ENCODE measurements around the gene SOX21. TPM values are rescaled to one million over a fixed set of nuclear protein-coding genes. Genes with fewer than 3 reads are reported as not detected.

Gene SOX21
- total and polyA plus RNA-seq, 8 donors: 0.09 to 0.86 (median 0.53) TPM

DNA sequence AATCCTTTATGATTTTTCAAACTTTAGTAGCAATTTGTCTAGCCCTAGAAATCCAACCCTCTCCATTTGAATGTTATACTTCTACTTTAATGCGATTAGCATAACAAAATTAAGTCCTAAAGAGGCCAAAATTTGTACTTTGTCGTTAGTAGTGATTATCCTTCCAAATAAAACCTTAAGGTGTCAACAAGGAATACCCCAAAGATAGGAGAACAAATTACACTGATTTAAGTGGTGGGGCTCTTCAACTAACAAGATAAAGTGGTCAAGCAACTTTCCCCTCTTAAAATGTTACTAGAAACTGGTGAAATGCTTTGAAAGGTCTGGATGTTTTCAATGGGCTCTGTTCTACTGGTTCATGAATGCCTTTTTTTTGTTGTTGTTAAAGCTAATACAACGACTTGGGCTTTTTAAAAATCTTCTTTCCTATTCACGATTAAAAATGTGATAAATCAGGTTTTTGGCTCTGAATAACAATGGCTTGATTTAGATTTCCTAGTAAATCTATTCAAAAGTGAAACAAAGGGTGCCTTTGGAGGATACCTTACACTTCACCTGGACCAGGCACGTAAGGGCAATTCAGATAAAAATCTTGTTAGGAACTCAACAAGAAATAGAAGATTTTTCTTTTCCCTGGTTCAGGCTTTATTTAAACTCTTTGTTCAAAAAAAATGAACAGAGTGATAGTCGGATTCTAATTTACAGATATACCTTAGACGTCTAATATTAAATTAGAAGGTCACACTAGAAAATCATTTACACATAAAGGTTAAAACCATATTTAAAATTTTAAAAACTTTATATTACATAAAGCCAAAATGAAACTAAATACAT is 3.1 kb downstream of the SOX21 start:
- ATAC-seq (no peak), DNase-seq (peak in 1 of 4 donors; percentile 23)
- intact Hi-C loops (cut with DNase I): no loop called here
- H3K36me3 ChIP-seq: no peaks in the 10 kb centered on the region
- peaks cover 11 to 33% of the 10 kb centered on the region in 2 donors for H3K4me1 ChIP-seq
- H3K9me3 ChIP-seq: no peaks in the 10 kb centered on the region
- H3K4me3 ChIP-seq: no peak overlapping the region
- TF ChIP-seq, protein P1, sequence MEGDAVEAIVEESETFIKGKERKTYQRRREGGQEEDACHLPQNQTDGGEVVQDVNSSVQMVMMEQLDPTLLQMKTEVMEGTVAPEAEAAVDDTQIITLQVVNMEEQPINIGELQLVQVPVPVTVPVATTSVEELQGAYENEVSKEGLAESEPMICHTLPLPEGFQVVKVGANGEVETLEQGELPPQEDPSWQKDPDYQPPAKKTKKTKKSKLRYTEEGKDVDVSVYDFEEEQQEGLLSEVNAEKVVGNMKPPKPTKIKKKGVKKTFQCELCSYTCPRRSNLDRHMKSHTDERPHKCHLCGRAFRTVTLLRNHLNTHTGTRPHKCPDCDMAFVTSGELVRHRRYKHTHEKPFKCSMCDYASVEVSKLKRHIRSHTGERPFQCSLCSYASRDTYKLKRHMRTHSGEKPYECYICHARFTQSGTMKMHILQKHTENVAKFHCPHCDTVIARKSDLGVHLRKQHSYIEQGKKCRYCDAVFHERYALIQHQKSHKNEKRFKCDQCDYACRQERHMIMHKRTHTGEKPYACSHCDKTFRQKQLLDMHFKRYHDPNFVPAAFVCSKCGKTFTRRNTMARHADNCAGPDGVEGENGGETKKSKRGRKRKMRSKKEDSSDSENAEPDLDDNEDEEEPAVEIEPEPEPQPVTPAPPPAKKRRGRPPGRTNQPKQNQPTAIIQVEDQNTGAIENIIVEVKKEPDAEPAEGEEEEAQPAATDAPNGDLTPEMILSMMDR (IDR thresholded peaks at IDR 0.05): no peak
- peaks cover 97 to 100% of the 10 kb centered on the region in 2 donors for H3K27me3 ChIP-seq
- no peak overlapping the region for H3K27ac ChIP-seq

DNA sequence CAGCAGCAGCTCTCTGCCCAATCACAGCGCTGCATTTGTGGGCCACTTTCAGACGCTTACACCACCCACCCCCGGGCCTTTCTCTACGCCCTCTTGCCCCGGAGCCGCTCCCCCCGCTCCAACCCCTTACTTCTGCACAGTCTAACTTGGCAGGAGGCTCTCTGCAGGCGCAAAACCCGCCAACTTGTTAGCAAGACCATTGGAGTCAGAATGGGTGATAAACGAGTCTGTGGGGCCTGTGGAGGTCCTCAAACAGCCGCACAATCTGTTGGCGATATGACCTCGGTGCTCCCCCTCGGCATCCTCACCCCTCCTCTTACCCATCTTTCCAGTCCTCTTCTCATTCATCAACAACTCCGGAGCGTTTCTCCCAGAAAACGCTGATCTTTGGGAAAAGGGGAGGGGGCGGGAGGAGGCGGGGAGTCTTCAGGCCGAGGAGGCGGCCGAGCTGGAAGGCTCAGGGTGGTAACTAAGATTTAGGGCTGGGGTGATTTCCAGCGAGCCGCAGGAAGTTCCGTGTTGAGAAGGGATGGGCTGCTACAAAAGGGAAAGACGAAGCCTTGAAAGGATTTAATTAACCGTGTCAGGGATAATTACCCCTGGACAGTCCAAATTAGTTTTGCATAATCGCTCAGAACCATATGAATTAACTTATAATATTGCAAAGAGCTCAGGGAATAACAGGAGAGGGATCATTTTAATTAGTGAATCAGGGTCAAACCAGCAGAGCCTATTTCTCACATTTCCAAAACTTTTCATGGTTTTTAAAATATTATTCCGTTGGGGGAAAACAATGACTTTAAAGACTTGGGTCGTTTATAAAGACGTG is 4.1 kb downstream of the SOX21 start:
- intact Hi-C loops (cut with DNase I): no loop called here
- Histone ChIP-seq H3K27ac (no peak overlapping the region), H3K4me3 (no peak overlapping the region), H3K36me3 (no peaks in the 10 kb centered on the region), H3K9me3 (no peaks in the 10 kb centered on the region), H3K27me3 (peaks cover 97 to 100% of the 10 kb centered on the region in 2 donors), H3K4me1 (peaks cover 10 to 28% of the 10 kb centered on the region in 2 donors)
- TF ChIP-seq, protein P1 (IDR thresholded peaks at IDR 0.05): no peak
- peak in 1 of 4 donors; percentile 18 for DNase-seq
- no peak for ATAC-seq

DNA sequence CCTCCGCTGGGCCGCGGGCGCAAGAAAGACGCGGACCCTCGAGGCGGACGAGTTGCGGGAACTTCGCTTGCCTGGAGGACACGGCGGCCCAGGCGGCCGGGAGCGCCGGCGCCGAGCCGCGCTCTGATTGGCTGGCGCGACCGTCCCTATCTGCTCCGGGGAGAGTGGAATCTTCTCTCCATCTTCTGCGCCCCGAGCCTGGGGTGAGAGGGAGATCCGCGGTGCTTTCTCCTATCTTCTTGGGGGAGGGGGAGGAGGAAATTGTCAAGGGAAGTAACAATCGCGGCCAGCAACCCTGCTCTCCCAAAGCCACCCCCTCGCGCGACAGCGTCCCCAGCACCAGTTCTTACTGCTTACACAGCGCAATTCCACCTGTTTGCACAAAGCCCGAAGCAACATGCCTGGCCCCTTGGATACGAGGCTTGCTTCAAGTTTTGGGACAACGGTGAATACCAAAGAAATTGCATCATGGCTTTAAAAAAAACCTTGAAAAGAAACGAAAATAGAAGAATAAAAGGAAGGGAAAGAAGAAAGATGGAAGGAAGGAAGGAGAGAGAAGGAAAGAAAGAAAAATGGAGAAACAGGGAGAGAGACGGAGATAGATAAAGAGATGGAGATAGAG is 4.8 kb downstream of the SOX21 start:
- Histone ChIP-seq H3K4me1 (peaks cover 2 to 21% of the 10 kb centered on the region in 2 donors), H3K27ac (no peak overlapping the region), H3K9me3 (no peaks in the 10 kb centered on the region), H3K36me3 (no peaks in the 10 kb centered on the region), H3K27me3 (peaks cover 97 to 100% of the 10 kb centered on the region in 2 donors), H3K4me3 (no peak overlapping the region)
- TF ChIP-seq, protein P1 (IDR thresholded peaks at IDR 0.05): no peak
- peak in 1 of 4 donors; percentile 71 for DNase-seq
- intact Hi-C loops (cut with DNase I): no loop called here
- ATAC-seq: no peak

DNA sequence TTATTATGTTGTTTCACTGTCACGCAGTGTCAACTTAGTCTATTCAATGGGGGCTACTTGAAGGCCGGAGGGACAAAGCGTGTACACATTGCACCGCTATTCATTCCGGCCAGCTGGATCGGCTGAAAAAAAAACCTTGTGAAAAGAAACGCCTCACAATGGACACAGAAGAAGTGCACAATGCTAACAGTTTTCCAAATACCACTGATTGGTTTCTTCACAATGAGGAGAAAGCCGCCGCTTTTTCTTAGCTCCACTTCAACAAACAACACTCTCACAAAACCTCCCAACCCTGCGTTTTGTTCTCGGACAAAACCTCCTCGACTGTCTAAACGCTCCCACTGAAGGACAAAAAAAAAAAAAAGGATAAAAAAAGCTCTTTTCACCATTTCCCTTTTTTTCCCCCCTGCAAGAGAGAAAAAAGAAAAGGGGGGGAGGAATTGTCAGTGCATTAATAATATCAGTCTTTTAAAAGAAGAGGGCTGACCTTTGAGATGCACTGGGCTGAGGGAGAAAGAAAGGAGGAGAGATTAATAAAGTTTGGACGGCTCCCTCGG is 5.4 kb downstream of the SOX21 start:
- Histone ChIP-seq H3K9me3 (no peaks in the 10 kb centered on the region), H3K27ac (no peak overlapping the region), H3K4me3 (no peak overlapping the region), H3K4me1 (peaks cover 0 to 15% of the 10 kb centered on the region in 2 donors), H3K27me3 (peaks cover 97 to 100% of the 10 kb centered on the region in 2 donors), H3K36me3 (no peaks in the 10 kb centered on the region)
- DNase-seq: no peak
- intact Hi-C loops (cut with DNase I): no loop called here
- TF ChIP-seq, protein P1 (IDR thresholded peaks at IDR 0.05): no peak
- no peak for ATAC-seq

Measured in left lung (tissue), 10 donors.